Astrocyte of the cerebellum (primary cell): ENCODE results near the gene NTM.

Experiments
- DNase-seq: peaks from one replicate; pipeline ENCODE4 v3.0.0-alpha.2; 2011; ENCODE audit warnings: low read depth
- H3K4me3 ChIP-seq: 2 replicates; pipeline ENCODE4 v1.5.1; 2011; ENCODE audit warnings: mild to moderate bottlenecking, low read depth, low read length, moderate library complexity
- CTCF ChIP-seq: IDR thresholded peaks from 2 replicates; pipeline ENCODE4 v1.5.1; 2012; ENCODE audit warnings: low read length, low read depth, moderate library complexity, mild to moderate bottlenecking; ENCODE audit errors: missing control alignments
- in situ Hi-C: cut with HindIII; loops from 2 replicates; pipeline ENCODE4 v1.10.0; 2017; ENCODE audit warnings: low sequenced_read_pairs

NTM gene

GRCh38 chr11:131734871-131735270 is 364.5 kb downstream of the NTM start:
- DNase-seq, result no peak
- in situ Hi-C loops, result no loop called here
- no peak for TF ChIP-seq CTCF
- no peak overlapping the region for H3K4me3 ChIP-seq

GRCh38 chr11:131737357-131737756 is 366.9 kb downstream of the NTM start:
- no peak for DNase-seq
- in situ Hi-C loops, result no loop called here

GRCh38 chr11:131739243-131739882 is 368.9 kb downstream of the NTM start:
- no peak for DNase-seq
- in situ Hi-C loops, result no loop called here
- TF ChIP-seq CTCF, result no peak
- H3K4me3 ChIP-seq, result no peak overlapping the region

More at GRCh38 chr11:131737357-131737756, 366.9 kb downstream of the NTM start:
- TF ChIP-seq CTCF, result peak; percentile 24
- H3K4me3 ChIP-seq, result no peak overlapping the region

- H3K4me3 ChIP-seq, result no peak overlapping the region
- no peak for DNase-seq
- in situ Hi-C loops, result no loop called here
Observed at GRCh38 chr11:131744847-131745246, 374.4 kb downstream of the NTM start.

GRCh38 chr11:131745405-131745804 is 375.0 kb downstream of the NTM start:
- in situ Hi-C loops, result no loop called here
- TF ChIP-seq CTCF, result no peak
- no peak overlapping the region for H3K4me3 ChIP-seq
- DNase-seq, result no peak

More at GRCh38 chr11:131744847-131745246, 374.4 kb downstream of the NTM start:
- no peak for TF ChIP-seq CTCF

- H3K4me3 ChIP-seq, result no peak overlapping the region
- in situ Hi-C loops, result no loop called here
- TF ChIP-seq CTCF, result no peak
- no peak for DNase-seq
Observed at GRCh38 chr11:131746201-131746600, 375.8 kb downstream of the NTM start.
